ENCODE results near the gene ABLIM2.

DNA sequence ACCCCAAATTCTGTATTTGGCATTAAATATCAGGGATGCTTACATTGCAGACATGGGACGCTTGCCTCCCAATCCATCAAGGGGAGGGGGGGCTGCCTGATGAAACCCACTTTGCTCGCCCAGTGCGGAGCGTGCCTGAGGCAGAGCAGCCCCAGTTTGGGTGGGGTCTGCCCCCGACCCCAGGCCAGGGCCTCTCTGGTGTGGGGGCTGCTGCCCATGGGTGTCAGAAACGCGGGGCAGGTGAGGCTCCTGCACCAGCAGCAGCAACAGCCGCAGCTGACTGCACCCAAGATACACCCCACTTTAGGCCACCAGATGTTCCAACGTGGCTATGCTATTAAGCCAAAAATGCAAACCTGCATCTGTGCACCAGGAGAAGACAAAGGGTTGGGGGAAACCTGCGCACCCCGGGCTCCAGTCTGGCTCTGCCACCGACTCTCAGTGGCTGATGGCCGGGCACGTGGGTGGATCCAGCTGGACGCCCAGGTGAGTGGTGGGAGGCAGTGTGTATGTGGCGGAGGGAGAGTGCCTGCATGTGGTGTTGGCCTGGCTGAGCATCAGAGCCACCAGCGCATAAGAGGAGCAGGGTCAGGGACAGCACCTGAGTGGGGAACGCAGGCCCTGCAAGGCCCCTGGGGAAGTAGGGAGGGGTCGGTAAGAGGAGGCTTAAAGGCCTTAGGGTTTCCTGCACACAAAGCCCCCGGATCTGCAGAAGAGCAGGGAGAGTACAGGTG, 86.2 kb downstream of the ABLIM2 start:
- no peak for TF ChIP-seq CTCF (conservative IDR thresholded peaks at IDR 0.05; ENCODE audit: low read depth, low read length)
- TF ChIP-seq SMC3 (IDR thresholded peaks at IDR 0.05; ENCODE audit: low read depth, low read length): no peak
